ENCODE results near the gene USP48. TPM values are rescaled to one million over a fixed set of nuclear protein-coding genes. Genes with fewer than 3 reads are reported as not detected.
A peak's percentile ranks its signal among the peaks of the same experiment; 100 is the strongest.

USP48 gene
- total and polyA plus RNA-seq, 10 of the 15 experiments (the other 5 are each of a cell fraction or from before 2014, with no cell fraction given) = 21.2 to 115 (median 75.5) TPM

DNA sequence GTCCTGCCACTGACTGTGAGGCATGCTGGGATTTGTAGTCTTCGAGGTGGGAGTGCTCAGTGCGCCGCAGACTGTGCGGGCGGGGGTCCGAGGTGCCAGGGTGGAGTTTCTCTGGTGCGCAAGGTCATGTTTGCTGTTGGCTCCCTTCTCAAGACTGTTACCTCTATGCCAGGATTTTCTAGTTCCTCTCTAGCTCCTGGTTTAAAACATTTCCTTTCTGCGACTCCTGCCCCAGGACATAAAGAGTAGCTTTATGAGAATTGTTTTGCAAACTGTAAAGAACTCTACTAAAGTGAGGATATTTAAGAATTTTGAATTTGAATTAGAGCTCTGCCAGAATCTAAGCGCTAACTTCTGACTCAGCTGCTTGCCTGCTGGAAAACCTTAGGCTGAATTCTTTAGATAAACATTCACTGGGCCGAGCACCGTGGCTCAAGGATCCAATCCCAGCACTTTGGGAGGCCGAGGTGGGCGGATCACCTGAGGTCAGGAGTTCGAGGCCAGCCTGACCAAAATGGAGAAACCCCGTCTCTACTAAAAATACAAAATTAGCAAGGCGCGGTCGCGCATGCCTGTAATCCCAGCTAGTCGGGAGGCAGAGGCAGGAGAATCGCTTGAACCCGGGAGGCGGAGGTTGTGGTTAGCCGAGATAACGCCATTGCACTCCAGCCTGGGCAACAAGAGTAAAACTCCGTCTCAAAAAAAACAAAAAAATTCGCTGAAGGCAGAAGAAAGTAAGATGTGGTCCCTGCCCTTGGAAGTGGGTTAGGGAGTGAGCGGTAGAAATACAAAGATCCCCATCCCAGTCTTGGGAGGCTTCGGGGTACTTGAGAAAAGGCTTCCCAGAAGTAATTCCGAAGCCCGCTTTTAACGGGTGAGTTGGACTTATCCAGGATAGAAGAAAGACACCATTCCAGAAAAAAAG lies 992 bp upstream of the USP48 start (continued):
- TF ChIP-seq ZNF24 (IDR thresholded peaks at IDR 0.05) (0 out of 2 replicates have a peak, but pooled peaks have one; percentile 23), NR2C1 (IDR thresholded peaks at IDR 0.05) (peak; percentile 77; the same call in 1 of the 2 replicates), GATAD2B (conservative IDR thresholded peaks at IDR 0.05; ENCODE audit: low read depth) (no peak), SUZ12 (IDR thresholded peaks at IDR 0.05; ENCODE audit: unreplicated experiment) (peak; percentile 66), TARDBP (IDR thresholded peaks at IDR 0.05; ENCODE audit: borderline replicate concordance) (no peak; the same call in 1 of the 2 replicates), EGR1 (IDR thresholded peaks at IDR 0.05; ENCODE audit: borderline replicate concordance in 1 of 2, low read depth in 2 of 2, low read length in 2 of 2) (0 out of 3 replicates have a peak, but pooled peaks of 1 of the 2 experiments have one; percentile 7), HDGF (IDR thresholded peaks at IDR 0.05) (no peak), FOS (IDR thresholded peaks at IDR 0.05; ENCODE audit: borderline replicate concordance, extremely low read depth, insufficient read length) (no peak), NRF1 (conservative IDR thresholded peaks at IDR 0.05; ENCODE audit: low read depth, low read length) (0 out of 2 replicates have a peak, but pooled peaks have one; percentile 7), MTA2 (IDR thresholded peaks at IDR 0.05; ENCODE audit: low read depth) (no peak), SMAD1 (IDR thresholded peaks at IDR 0.05; ENCODE audit: low read depth, partially characterized antibody) (no peak), TAF1 (IDR thresholded peaks at IDR 0.05; ENCODE audit: borderline replicate concordance, low read depth, low read length) (no peak), BACH1 (IDR thresholded peaks at IDR 0.05; ENCODE audit: borderline replicate concordance) (0 out of 2 replicates have a peak, but pooled peaks have one; percentile 3), RBBP5 (conservative IDR thresholded peaks at IDR 0.05) (no peak), PML (IDR thresholded peaks at IDR 0.05; ENCODE audit: low read length) (no peak), STAT3 (IDR thresholded peaks at IDR 0.05; ENCODE audit: low read depth, low read length) (no peak), MEF2A (IDR thresholded peaks at IDR 0.05; ENCODE audit: insufficient read depth, low read depth, low read length) (no peak), ZBED1 (IDR thresholded peaks at IDR 0.05; ENCODE audit: borderline replicate concordance) (no peak), NFIC (IDR thresholded peaks at IDR 0.05; ENCODE audit: low read depth, low read length) (no peak)
- TF ChIP-seq, protein P1, sequence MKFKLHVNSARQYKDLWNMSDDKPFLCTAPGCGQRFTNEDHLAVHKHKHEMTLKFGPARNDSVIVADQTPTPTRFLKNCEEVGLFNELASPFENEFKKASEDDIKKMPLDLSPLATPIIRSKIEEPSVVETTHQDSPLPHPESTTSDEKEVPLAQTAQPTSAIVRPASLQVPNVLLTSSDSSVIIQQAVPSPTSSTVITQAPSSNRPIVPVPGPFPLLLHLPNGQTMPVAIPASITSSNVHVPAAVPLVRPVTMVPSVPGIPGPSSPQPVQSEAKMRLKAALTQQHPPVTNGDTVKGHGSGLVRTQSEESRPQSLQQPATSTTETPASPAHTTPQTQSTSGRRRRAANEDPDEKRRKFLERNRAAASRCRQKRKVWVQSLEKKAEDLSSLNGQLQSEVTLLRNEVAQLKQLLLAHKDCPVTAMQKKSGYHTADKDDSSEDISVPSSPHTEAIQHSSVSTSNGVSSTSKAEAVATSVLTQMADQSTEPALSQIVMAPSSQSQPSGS (IDR thresholded peaks at IDR 0.05; ENCODE audit: low read length) = no peak; the same call in 1 of the 2 replicates
- TF ChIP-seq, protein P2, sequence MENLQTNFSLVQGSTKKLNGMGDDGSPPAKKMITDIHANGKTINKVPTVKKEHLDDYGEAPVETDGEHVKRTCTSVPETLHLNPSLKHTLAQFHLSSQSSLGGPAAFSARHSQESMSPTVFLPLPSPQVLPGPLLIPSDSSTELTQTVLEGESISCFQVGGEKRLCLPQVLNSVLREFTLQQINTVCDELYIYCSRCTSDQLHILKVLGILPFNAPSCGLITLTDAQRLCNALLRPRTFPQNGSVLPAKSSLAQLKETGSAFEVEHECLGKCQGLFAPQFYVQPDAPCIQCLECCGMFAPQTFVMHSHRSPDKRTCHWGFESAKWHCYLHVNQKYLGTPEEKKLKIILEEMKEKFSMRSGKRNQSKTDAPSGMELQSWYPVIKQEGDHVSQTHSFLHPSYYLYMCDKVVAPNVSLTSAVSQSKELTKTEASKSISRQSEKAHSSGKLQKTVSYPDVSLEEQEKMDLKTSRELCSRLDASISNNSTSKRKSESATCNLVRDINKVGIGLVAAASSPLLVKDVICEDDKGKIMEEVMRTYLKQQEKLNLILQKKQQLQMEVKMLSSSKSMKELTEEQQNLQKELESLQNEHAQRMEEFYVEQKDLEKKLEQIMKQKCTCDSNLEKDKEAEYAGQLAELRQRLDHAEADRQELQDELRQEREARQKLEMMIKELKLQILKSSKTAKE (IDR thresholded peaks at IDR 0.05; ENCODE audit: low read depth, poor library complexity, severe bottlenecking) = no peak
- TF ChIP-seq, protein P3, sequence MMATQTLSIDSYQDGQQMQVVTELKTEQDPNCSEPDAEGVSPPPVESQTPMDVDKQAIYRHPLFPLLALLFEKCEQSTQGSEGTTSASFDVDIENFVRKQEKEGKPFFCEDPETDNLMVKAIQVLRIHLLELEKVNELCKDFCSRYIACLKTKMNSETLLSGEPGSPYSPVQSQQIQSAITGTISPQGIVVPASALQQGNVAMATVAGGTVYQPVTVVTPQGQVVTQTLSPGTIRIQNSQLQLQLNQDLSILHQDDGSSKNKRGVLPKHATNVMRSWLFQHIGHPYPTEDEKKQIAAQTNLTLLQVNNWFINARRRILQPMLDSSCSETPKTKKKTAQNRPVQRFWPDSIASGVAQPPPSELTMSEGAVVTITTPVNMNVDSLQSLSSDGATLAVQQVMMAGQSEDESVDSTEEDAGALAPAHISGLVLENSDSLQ (IDR thresholded peaks at IDR 0.05) = no peak
- TF ChIP-seq, protein P4, sequence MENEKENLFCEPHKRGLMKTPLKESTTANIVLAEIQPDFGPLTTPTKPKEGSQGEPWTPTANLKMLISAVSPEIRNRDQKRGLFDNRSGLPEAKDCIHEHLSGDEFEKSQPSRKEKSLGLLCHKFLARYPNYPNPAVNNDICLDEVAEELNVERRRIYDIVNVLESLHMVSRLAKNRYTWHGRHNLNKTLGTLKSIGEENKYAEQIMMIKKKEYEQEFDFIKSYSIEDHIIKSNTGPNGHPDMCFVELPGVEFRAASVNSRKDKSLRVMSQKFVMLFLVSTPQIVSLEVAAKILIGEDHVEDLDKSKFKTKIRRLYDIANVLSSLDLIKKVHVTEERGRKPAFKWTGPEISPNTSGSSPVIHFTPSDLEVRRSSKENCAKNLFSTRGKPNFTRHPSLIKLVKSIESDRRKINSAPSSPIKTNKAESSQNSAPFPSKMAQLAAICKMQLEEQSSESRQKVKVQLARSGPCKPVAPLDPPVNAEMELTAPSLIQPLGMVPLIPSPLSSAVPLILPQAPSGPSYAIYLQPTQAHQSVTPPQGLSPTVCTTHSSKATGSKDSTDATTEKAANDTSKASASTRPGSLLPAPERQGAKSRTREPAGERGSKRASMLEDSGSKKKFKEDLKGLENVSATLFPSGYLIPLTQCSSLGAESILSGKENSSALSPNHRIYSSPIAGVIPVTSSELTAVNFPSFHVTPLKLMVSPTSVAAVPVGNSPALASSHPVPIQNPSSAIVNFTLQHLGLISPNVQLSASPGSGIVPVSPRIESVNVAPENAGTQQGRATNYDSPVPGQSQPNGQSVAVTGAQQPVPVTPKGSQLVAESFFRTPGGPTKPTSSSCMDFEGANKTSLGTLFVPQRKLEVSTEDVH (IDR thresholded peaks at IDR 0.05; ENCODE audit: low read depth, partially characterized antibody) = no peak

Data from GM12878 (cell line).